Cardiac muscle cell (in vitro differentiated cells and primary cell): ENCODE measurements around the gene PROZ. TPM values are rescaled to one million over a fixed set of nuclear protein-coding genes. Genes with fewer than 3 reads are reported as not detected.

Source experiments
- DNase-seq, 2 donors: peaks; one replicate each; pipeline versions ENCODE4 v3.0.0 to v3.0.0-alpha.2; 2010 to 2017; ENCODE audit warnings: low read depth in 1 of 2, low spot score in 1 of 2
- H3K27ac ChIP-seq: fragments of 200-600 bp; sonication (generic); 2 replicates; pipeline ENCODE4 v1.5.1; 2016
- H3K27me3 ChIP-seq: fragments of 200-600 bp; sonication (generic); 2 replicates; pipeline ENCODE4 v1.6.0; 2016; ENCODE audit warnings: control low read depth
- H3K36me3 ChIP-seq: fragments of 200-600 bp; sonication (generic); 2 replicates; pipeline ENCODE4 v1.5.1; 2016; ENCODE audit warnings: control low read depth
- H3K4me1 ChIP-seq: fragments of 200-600 bp; sonication (generic); 2 replicates; pipeline ENCODE4 v1.8.1; 2017; ENCODE audit warnings: low read depth, mild to moderate bottlenecking, mixed run types
- H3K4me3 ChIP-seq: fragments of 200-600 bp; sonication (generic); 2 replicates; pipeline ENCODE4 v1.5.1; 2016; ENCODE audit warnings: mild to moderate bottlenecking
- H3K9me3 ChIP-seq: fragments of 200-600 bp; sonication (generic); 2 replicates; pipeline ENCODE4 v1.5.1; 2017; ENCODE audit warnings: low read depth, mild to moderate bottlenecking, control low read depth
- CTCF ChIP-seq: IDR thresholded peaks from 2 replicates; pipeline ENCODE4 v1.5.1; 2012; ENCODE audit warnings: low read depth, mild to moderate bottlenecking, low read length
- polyA plus RNA-seq: library from polyadenylated mRNA; unstranded; fragments of >200 nt; fragmentation: Nextera tagmentation; extraction: Ambion mirVana; gene quantifications from 2 replicates; pipeline ENCODE4 v1.2.1, GENCODE V29; 2016
- total RNA-seq: library from RNA; depleted of rRNA; stranded (reverse); fragments of >200 nt; gene quantifications from 2 replicates; pipeline ENCODE4 v1.2.3, GENCODE V29; 2016

Gene PROZ
- total and polyA plus RNA-seq, 2 experiments from 2014 or later: 0.42 TPM; not detected in 1

GRCh38 chr13:113142876-113143275, 15.6 kb upstream of the PROZ start:
- H3K27me3 ChIP-seq: peaks cover 44% of the 10 kb centered on the region
- H3K27ac ChIP-seq: no peak overlapping the region
- DNase-seq: no peak
- no peak for TF ChIP-seq CTCF
- no peak overlapping the region for H3K4me3 ChIP-seq
- H3K4me1 ChIP-seq: no peaks in the 10 kb centered on the region
- H3K36me3 ChIP-seq: no peaks in the 10 kb centered on the region
- no peaks in the 10 kb centered on the region for H3K9me3 ChIP-seq

- H3K27me3 ChIP-seq: peaks cover 36% of the 10 kb centered on the region
- no peak overlapping the region for H3K27ac ChIP-seq
- no peaks in the 10 kb centered on the region for H3K9me3 ChIP-seq
- H3K36me3 ChIP-seq: no peaks in the 10 kb centered on the region
- H3K4me1 ChIP-seq: no peaks in the 10 kb centered on the region
- H3K4me3 ChIP-seq: no peak overlapping the region
- no peak for DNase-seq
- no peak for TF ChIP-seq CTCF
Observed at GRCh38 chr13:113143466-113144254, 14.8 kb upstream of the PROZ start.

GRCh38 chr13:113144255-113144629, 14.2 kb upstream of the PROZ start:
- H3K27me3 ChIP-seq: peaks cover 32% of the 10 kb centered on the region
- no peak for TF ChIP-seq CTCF
- DNase-seq: no peak
- no peak overlapping the region for H3K4me3 ChIP-seq
- H3K36me3 ChIP-seq: no peaks in the 10 kb centered on the region
- H3K27ac ChIP-seq: no peak overlapping the region
- no peaks in the 10 kb centered on the region for H3K9me3 ChIP-seq
- no peaks in the 10 kb centered on the region for H3K4me1 ChIP-seq

GRCh38 chr13:113145496-113145895, 13.0 kb upstream of the PROZ start:
- Histone ChIP-seq H3K36me3 (no peaks in the 10 kb centered on the region), H3K9me3 (no peaks in the 10 kb centered on the region), H3K27me3 (peaks cover 25% of the 10 kb centered on the region), H3K27ac (no peak overlapping the region), H3K4me3 (no peak overlapping the region), H3K4me1 (no peaks in the 10 kb centered on the region)
- no peak for TF ChIP-seq CTCF
- DNase-seq: no peak

GRCh38 chr13:113145911-113146598, 12.4 kb upstream of the PROZ start:
- Histone ChIP-seq H3K27me3 (peaks cover 20% of the 10 kb centered on the region), H3K27ac (no peak overlapping the region), H3K36me3 (no peaks in the 10 kb centered on the region), H3K9me3 (no peaks in the 10 kb centered on the region), H3K4me1 (no peaks in the 10 kb centered on the region), H3K4me3 (no peak overlapping the region)
- DNase-seq: no peak
- TF ChIP-seq CTCF: no peak
